Measurements from ENCODE around the gene RPS25. TPM values are rescaled to one million over a fixed set of nuclear protein-coding genes. Genes with fewer than 3 reads are reported as not detected.
"Not testable (repeated sequence)": the region's sequence is repeated elsewhere in the genome, so short reads cannot be mapped to it uniquely, and the experiment has no call there.

The RPS25 gene
- polyA plus RNA-seq, 6 donors from 2014 or later: 3,707 to 5,692 (median 4,418) TPM

- DNase-seq (peak; percentile 91), ATAC-seq (ENCODE audit: low read depth in 2 of 2) (peak; percentile 92 to 93)
- peaks cover 24 to 34% (median 27%) of the 10 kb centered on the region in 3 donors for H3K4me1 Mint-ChIP-seq
- H3K27me3 Mint-ChIP-seq: no peaks in the 10 kb centered on the region
- no peaks in the 10 kb centered on the region for H3K9me3 Mint-ChIP-seq
- peak within 1 kb of the TSS; percentile 93 to 98 (median 95) for H3K4me3 Mint-ChIP-seq
- H3K27ac Mint-ChIP-seq: peak within 1 kb of the TSS; percentile 83 to 99 (median 96)
- peaks cover 0 to under 1% of the 10 kb centered on the region in 2 donors for H3K36me3 Mint-ChIP-seq
Observed at GRCh38 chr11:118997627-118998387, 20.3 kb downstream of the RPS25 start, which contains the start of gene CENATAC. CENATAC (plus strand) TSS chr11:118998138; CDS start chr11:118998198, 60 bp downstream.

- ATAC-seq (ENCODE audit: low read depth in 2 of 2): peak; percentile 32 to 35
Observed at GRCh38 chr11:118996926-118997626, 21.1 kb downstream of the RPS25 start.

GRCh38 chr11:118991486-118992038, 26.6 kb downstream of the RPS25 start:
- ATAC-seq (ENCODE audit: low read depth in 2 of 2); H3K9me3 Mint-ChIP-seq; H3K4me3 Mint-ChIP-seq; H3K4me1 Mint-ChIP-seq; H3K27ac Mint-ChIP-seq; H3K36me3 Mint-ChIP-seq; DNase-seq; H3K27me3 Mint-ChIP-seq: not testable (repeated sequence)

More at GRCh38 chr11:118996926-118997626, 21.1 kb downstream of the RPS25 start:
- H3K27me3 Mint-ChIP-seq: no peaks in the 10 kb centered on the region
- no peaks in the 10 kb centered on the region for H3K36me3 Mint-ChIP-seq
- peak overlapping the region; percentile 93 to 98 (median 95) for H3K4me3 Mint-ChIP-seq
- DNase-seq: peak; percentile 25
- H3K9me3 Mint-ChIP-seq: no peaks in the 10 kb centered on the region
- peaks cover 24 to 34% (median 27%) of the 10 kb centered on the region in 3 donors for H3K4me1 Mint-ChIP-seq
- H3K27ac Mint-ChIP-seq: peak overlapping the region; percentile 83 to 99 (median 96)

GRCh38 chr11:118988280-118988679, 29.9 kb downstream of the RPS25 start:
- H3K9me3 Mint-ChIP-seq: no peaks in the 10 kb centered on the region
- no peak for DNase-seq
- H3K4me3 Mint-ChIP-seq: no peak overlapping the region
- H3K4me1 Mint-ChIP-seq: peaks cover 0 to 6% (median 4%) of the 10 kb centered on the region in 3 donors
- H3K36me3 Mint-ChIP-seq: no peaks in the 10 kb centered on the region
- ATAC-seq (ENCODE audit: low read depth in 2 of 2): no peak
- peak overlapping the region in 1 of 6 donors; percentile 44 for H3K27ac Mint-ChIP-seq
- H3K27me3 Mint-ChIP-seq: no peaks in the 10 kb centered on the region

GRCh38 chr11:118984825-118985224, 33.3 kb downstream of the RPS25 start:
- no peak overlapping the region for H3K4me3 Mint-ChIP-seq
- H3K36me3 Mint-ChIP-seq: no peaks in the 10 kb centered on the region
- no peaks in the 10 kb centered on the region for H3K9me3 Mint-ChIP-seq
- H3K27ac Mint-ChIP-seq: no peak overlapping the region
- DNase-seq (no peak), ATAC-seq (ENCODE audit: low read depth in 2 of 2) (no peak)
- peaks cover 0 to 7% (median 4%) of the 10 kb centered on the region in 3 donors for H3K4me1 Mint-ChIP-seq
- peaks cover 0 to 9% (median 0%) of the 10 kb centered on the region in 3 donors for H3K27me3 Mint-ChIP-seq

- H3K4me1 Mint-ChIP-seq: peaks cover 0 to 12% (median 4%) of the 10 kb centered on the region in 3 donors
- H3K4me3 Mint-ChIP-seq; H3K9me3 Mint-ChIP-seq; DNase-seq; ATAC-seq (ENCODE audit: low read depth in 2 of 2); H3K36me3 Mint-ChIP-seq; H3K27ac Mint-ChIP-seq: not testable (repeated sequence)
- H3K27me3 Mint-ChIP-seq: peaks cover 0 to 14% (median 0%) of the 10 kb centered on the region in 3 donors
Observed at GRCh38 chr11:118984337-118984736, 33.8 kb downstream of the RPS25 start.

- H3K4me1 Mint-ChIP-seq: peaks cover 0 to 6% (median 0%) of the 10 kb centered on the region in 3 donors
- H3K4me3 Mint-ChIP-seq: peak overlapping the region in 1 of 8 donors; percentile 61
- DNase-seq (no peak), ATAC-seq (ENCODE audit: low read depth in 2 of 2) (no peak)
- H3K9me3 Mint-ChIP-seq: no peaks in the 10 kb centered on the region
- H3K27ac Mint-ChIP-seq: peak overlapping the region in 1 of 6 donors; percentile 58
- peaks cover 12 to 26% (median 17%) of the 10 kb centered on the region in 3 donors for H3K27me3 Mint-ChIP-seq
- no peaks in the 10 kb centered on the region for H3K36me3 Mint-ChIP-seq
Observed at GRCh38 chr11:118980191-118980881, 37.8 kb downstream of the RPS25 start.

- no peaks in the 10 kb centered on the region for H3K36me3 Mint-ChIP-seq
- no peak overlapping the region for H3K27ac Mint-ChIP-seq
- ATAC-seq (ENCODE audit: low read depth in 2 of 2): peak; percentile 33 to 40
- H3K4me3 Mint-ChIP-seq: peak overlapping the region in 1 of 8 donors; percentile 25
- H3K27me3 Mint-ChIP-seq: peaks cover 20 to 33% (median 26%) of the 10 kb centered on the region in 3 donors
- no peak for DNase-seq
- H3K4me1 Mint-ChIP-seq: peaks cover 0 to 6% (median 0%) of the 10 kb centered on the region in 3 donors
- no peaks in the 10 kb centered on the region for H3K9me3 Mint-ChIP-seq
Observed at GRCh38 chr11:118979434-118979833, 38.7 kb downstream of the RPS25 start.

- no peak overlapping the region for H3K27ac Mint-ChIP-seq
- peaks cover 28 to 44% (median 39%) of the 10 kb centered on the region in 3 donors for H3K27me3 Mint-ChIP-seq
- DNase-seq (no peak), ATAC-seq (ENCODE audit: low read depth in 2 of 2) (no peak)
- H3K4me3 Mint-ChIP-seq: no peak overlapping the region
- peaks cover 0 to 6% (median 0%) of the 10 kb centered on the region in 3 donors for H3K4me1 Mint-ChIP-seq
- H3K36me3 Mint-ChIP-seq: peaks cover 0 to 8% of the 10 kb centered on the region in 2 donors
- H3K9me3 Mint-ChIP-seq: no peaks in the 10 kb centered on the region
Observed at GRCh38 chr11:118975771-118976709, 42.1 kb downstream of the RPS25 start.

- Mint-ChIP-seq H3K27ac (no peak overlapping the region), H3K36me3 (peaks cover 0 to 8% of the 10 kb centered on the region in 2 donors), H3K27me3 (peaks cover 34 to 47% (median 40%) of the 10 kb centered on the region in 3 donors), H3K4me3 (no peak overlapping the region), H3K9me3 (peaks cover 0 to 2% (median 0%) of the 10 kb centered on the region in 7 donors), H3K4me1 (no peaks in the 10 kb centered on the region)
- no peak for DNase-seq
- no peak for ATAC-seq (ENCODE audit: low read depth in 2 of 2)
Observed at GRCh38 chr11:118973985-118974384, 44.2 kb downstream of the RPS25 start.

GRCh38 chr11:118971646-118972045, 46.5 kb downstream of the RPS25 start, which contains the start of gene FOXR1:
FOXR1 (plus strand) TSS chr11:118971761; CDS start chr11:118971932, 171 bp downstream.
- Mint-ChIP-seq H3K4me3 (no peak within 1 kb of the TSS), H3K27me3 (peaks cover 34 to 39% (median 34%) of the 10 kb centered on the region in 3 donors), H3K4me1 (no peaks in the 10 kb centered on the region), H3K9me3 (peaks cover 0 to 3% (median 0%) of the 10 kb centered on the region in 7 donors), H3K36me3 (peaks cover 0 to 8% of the 10 kb centered on the region in 2 donors), H3K27ac (no peak within 1 kb of the TSS)
- DNase-seq (no peak), ATAC-seq (ENCODE audit: low read depth in 2 of 2) (no peak)

- not testable (repeated sequence) for ATAC-seq (ENCODE audit: low read depth in 2 of 2)
- peaks cover 20 to 28% (median 22%) of the 10 kb centered on the region in 3 donors for H3K27me3 Mint-ChIP-seq
Observed at GRCh38 chr11:118969508-118969907, 48.6 kb downstream of the RPS25 start.

More at GRCh38 chr11:118969508-118969907, 48.6 kb downstream of the RPS25 start:
- DNase-seq, H3K4me3 Mint-ChIP-seq, H3K4me1 Mint-ChIP-seq, H3K9me3 Mint-ChIP-seq, H3K36me3 Mint-ChIP-seq, H3K27ac Mint-ChIP-seq: not testable (repeated sequence)
